A673 (cell line): ENCODE data around the gene RTN1. TPM values are rescaled to one million over a fixed set of nuclear protein-coding genes. Genes with fewer than 3 reads are reported as not detected.

Source experiments
- BruUV-seq: library from RNA; stranded (reverse); fragments of 400-500 nt; replicated peaks from 2 replicates; lab custom pipeline; 2021; lab: Mats Ljungman, UMichigan
- CTCF ChIA-PET: fragments of 300-600 bp; sonication (Branson Sonifier 250); formaldehyde crosslinking; loops from one replicate; lab custom pipeline; 2022; ENCODE audit warnings: antibody characterized with exemption; lab: Charles Lee
- POLR2A ChIA-PET: fragments of 300-600 bp; sonication (Branson Sonifier 250); formaldehyde crosslinking; loops from one replicate; lab custom pipeline; 2022; ENCODE audit warnings: antibody characterized with exemption; ENCODE audit not compliant: low non-redundant PET; lab: Charles Lee
- DNase-seq: peaks from one replicate; pipeline ENCODE4 v3.0.0-alpha.2; 2015; ENCODE audit warnings: low spot score
- H3K27ac ChIP-seq: fragments of 200-600 bp; sonication (generic); 2 replicates; pipeline ENCODE4 v1.5.1; 2016; ENCODE audit warnings: mixed run types, low read depth, mild to moderate bottlenecking, mixed read lengths, antibody characterized with exemption, low read length; ENCODE audit not compliant: poor library complexity, severe bottlenecking
- H3K27me3 ChIP-seq: fragments of 200-600 bp; sonication (generic); replicated peaks from 2 replicates; pipeline ENCODE4 v1.6.1; 2017; ENCODE audit warnings: mixed run types, low read depth, mild to moderate bottlenecking, mixed read lengths, antibody characterized with exemption, low read length; ENCODE audit not compliant: insufficient read depth, poor library complexity
- H3K36me3 ChIP-seq: fragments of 200-600 bp; sonication (generic); 2 replicates; pipeline ENCODE4 v1.6.1; 2016; ENCODE audit warnings: mixed run types, mild to moderate bottlenecking, mixed read lengths, antibody characterized with exemption, low read length; ENCODE audit not compliant: insufficient read depth, poor library complexity, severe bottlenecking
- H3K4me1 ChIP-seq: fragments of 200-600 bp; sonication (generic); 2 replicates; pipeline ENCODE4 v1.6.1; 2017; ENCODE audit warnings: mixed run types, mild to moderate bottlenecking, mixed read lengths, antibody characterized with exemption, low read length; ENCODE audit not compliant: insufficient read depth, poor library complexity, severe bottlenecking
- H3K4me3 ChIP-seq: fragments of 200-600 bp; sonication (generic); 2 replicates; pipeline ENCODE4 v1.5.1; 2016; ENCODE audit warnings: low read depth, mixed run types, mild to moderate bottlenecking, mixed read lengths, low read length; ENCODE audit not compliant: poor library complexity, severe bottlenecking
- H3K9me3 ChIP-seq: fragments of 200-600 bp; sonication (generic); 2 replicates; pipeline ENCODE4 v1.6.1; 2016; ENCODE audit warnings: mixed run types, low read depth, mild to moderate bottlenecking, mixed read lengths, antibody characterized with exemption, low read length; ENCODE audit not compliant: poor library complexity, severe bottlenecking
- EZH2 ChIP-seq: fragments of 200-600 bp; sonication (generic); IDR thresholded peaks from 2 replicates; pipeline ENCODE4 v1.6.1; 2017; ENCODE audit warnings: borderline replicate concordance, low read depth, mild to moderate bottlenecking, mixed read lengths, antibody characterized with exemption, low read length; ENCODE audit not compliant: poor library complexity, severe bottlenecking
- intact Hi-C: fragments of 100-400 bp; cut with micrococcal nuclease; formaldehyde crosslinking; loops from one replicate; pipeline ENCODE4 v1.10.0; 2022; ENCODE audit not compliant: unreplicated experiment
- total RNA-seq: library from RNA; stranded (reverse); gene quantifications from 2 replicates; pipeline ENCODE4 v1.2.3, GENCODE V29; 2021
- TF ChIP-seq, protein P1 (sequence below): fragments of 300-800, 200-600 bp; sonication (generic); conservative IDR thresholded peaks from 2 replicates; pipeline ENCODE4 v1.5.1; 2017; ENCODE audit warnings: low read depth, mild to moderate bottlenecking, antibody characterized with exemption, low read length, moderate library complexity, mixed read lengths

The RTN1 gene
- total RNA-seq, 1 experiment from 2014 or later, result 4.0 TPM

DNA sequence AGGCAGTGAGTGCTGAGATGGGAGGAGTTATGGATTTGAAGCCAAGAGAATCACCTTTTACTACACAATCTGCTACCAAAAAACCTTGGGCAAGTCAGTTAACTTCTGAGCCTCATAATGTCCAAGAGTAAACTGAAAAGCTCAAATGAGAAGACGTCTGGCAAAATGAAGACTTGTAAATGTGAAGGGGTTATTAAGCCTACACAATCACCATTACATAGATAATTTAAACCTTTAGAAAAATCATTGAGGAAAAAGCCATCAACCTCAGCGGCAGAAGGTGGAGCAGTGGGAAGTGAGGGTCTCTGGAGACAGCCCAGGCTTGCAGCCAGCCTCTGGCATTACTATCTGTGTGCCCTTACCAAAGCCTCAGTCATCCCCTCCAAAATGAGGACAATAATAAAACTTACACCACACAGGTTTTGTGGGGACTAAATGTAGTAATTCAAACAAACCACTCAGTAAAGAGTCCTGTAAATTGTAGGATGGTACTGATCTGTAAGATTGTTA, 243.5 kb downstream of the RTN1 start:
- Histone ChIP-seq H3K9me3 (no peaks in the 10 kb centered on the region), H3K27ac (no peak overlapping the region), H3K36me3 (no peaks in the 10 kb centered on the region), H3K4me3 (no peak overlapping the region), H3K4me1 (peaks cover 6% of the 10 kb centered on the region), H3K27me3 (peaks cover 17% of the 10 kb centered on the region)
- TF ChIP-seq EZH2, result no peak
- TF ChIP-seq, protein P1, sequence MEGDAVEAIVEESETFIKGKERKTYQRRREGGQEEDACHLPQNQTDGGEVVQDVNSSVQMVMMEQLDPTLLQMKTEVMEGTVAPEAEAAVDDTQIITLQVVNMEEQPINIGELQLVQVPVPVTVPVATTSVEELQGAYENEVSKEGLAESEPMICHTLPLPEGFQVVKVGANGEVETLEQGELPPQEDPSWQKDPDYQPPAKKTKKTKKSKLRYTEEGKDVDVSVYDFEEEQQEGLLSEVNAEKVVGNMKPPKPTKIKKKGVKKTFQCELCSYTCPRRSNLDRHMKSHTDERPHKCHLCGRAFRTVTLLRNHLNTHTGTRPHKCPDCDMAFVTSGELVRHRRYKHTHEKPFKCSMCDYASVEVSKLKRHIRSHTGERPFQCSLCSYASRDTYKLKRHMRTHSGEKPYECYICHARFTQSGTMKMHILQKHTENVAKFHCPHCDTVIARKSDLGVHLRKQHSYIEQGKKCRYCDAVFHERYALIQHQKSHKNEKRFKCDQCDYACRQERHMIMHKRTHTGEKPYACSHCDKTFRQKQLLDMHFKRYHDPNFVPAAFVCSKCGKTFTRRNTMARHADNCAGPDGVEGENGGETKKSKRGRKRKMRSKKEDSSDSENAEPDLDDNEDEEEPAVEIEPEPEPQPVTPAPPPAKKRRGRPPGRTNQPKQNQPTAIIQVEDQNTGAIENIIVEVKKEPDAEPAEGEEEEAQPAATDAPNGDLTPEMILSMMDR, result no peak
- ChIA-PET CTCF (no interaction called here), POLR2A (no interaction called here)
- BruUV-seq, result no TSS peak
- no peak for DNase-seq
- intact Hi-C loops, result no loop called here

DNA sequence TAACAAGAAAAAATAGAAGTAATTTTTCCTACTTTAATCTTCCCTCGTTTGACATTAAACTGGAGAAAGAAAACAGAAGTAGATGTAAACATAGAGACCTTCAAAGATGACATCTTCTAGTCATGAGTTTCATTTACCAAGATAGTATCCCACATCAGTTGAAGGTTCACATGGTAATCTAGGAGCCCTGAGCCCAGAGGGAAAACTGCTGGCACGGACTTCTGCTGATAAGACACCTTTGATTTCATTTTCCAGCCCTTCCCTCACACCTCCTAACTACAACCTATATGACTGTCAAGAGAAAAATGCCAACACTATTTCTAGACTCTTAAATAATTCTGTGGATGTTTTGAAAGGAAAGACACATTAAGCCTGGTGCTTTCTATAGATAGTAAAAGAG, 247.9 kb downstream of the RTN1 start:
- Histone ChIP-seq H3K36me3 (no peaks in the 10 kb centered on the region), H3K27ac (no peak overlapping the region), H3K27me3 (no peaks in the 10 kb centered on the region), H3K4me3 (no peak overlapping the region), H3K4me1 (peaks cover 10% of the 10 kb centered on the region), H3K9me3 (no peaks in the 10 kb centered on the region)
- ChIA-PET CTCF (no interaction called here), POLR2A (no interaction called here)
- intact Hi-C loops, result no loop called here
- TF ChIP-seq, protein P1, result no peak
- TF ChIP-seq EZH2, result no peak
- no peak for DNase-seq
- BruUV-seq, result no TSS peak

DNA sequence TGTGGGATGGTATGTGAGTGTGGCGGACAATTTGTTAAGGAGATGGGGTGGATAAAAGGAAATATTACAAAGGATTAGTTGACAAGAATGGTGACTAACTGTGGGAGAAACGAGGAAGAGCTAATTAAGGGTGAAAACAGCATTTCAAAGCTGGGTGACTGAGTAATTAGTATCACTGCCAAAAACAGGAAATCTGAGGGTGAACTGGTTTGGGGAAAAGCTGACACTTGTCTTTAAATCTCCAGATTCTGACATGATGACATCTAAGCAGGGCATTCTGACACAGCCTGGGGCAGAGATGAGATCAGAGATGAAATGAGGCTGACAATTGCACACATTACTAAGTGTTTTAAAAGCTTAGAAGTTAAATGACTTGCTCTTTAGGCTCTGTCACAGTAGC, 251.5 kb downstream of the RTN1 start:
- no peak for TF ChIP-seq EZH2
- TF ChIP-seq, protein P1, result no peak
- intact Hi-C loops, result loop anchor here (2.0 kb wide), 1 partner anchor 36 kb away; no protein-coding TSS in a partner anchor
- CTCF ChIA-PET, result interaction anchor here (0.6 to 1.2 kb wide), 2 partner anchors 33 to 713 kb away, joined by 3 read pairs; no protein-coding TSS in a partner anchor

More for the DNA sequence above, 251.5 kb downstream of the RTN1 start:
- Histone ChIP-seq H3K9me3 (no peaks in the 10 kb centered on the region), H3K27ac (peak overlapping the region; percentile 47), H3K36me3 (no peaks in the 10 kb centered on the region), H3K27me3 (no peaks in the 10 kb centered on the region), H3K4me1 (peaks cover 10% of the 10 kb centered on the region), H3K4me3 (no peak overlapping the region)
- POLR2A ChIA-PET, result interaction anchor here (0.6 to 1.2 kb wide), 2 partner anchors 20 to 33 kb away, joined by 4 to 5 read pairs; no protein-coding TSS in a partner anchor
- BruUV-seq, result no TSS peak
- DNase-seq, result peak; percentile 82
